Adipocyte (in vitro differentiated cells): ENCODE data around the gene EXOC3L4.

ENCODE experiments used
- DNase-seq: peaks from one replicate; pipeline ENCODE4 v3.0.0-alpha.2; 2015; ENCODE audit warnings: low read depth
- H3K27me3 ChIP-seq: replicated peaks from 2 replicates; pipeline ENCODE4 v1.7.0; 2013; ENCODE audit warnings: mild to moderate bottlenecking, low read length, moderate library complexity; ENCODE audit not compliant: control insufficient read depth, insufficient read depth
- H3K36me3 ChIP-seq: 2 replicates; pipeline ENCODE4 v1.7.0; 2013; ENCODE audit warnings: low read length, mild to moderate bottlenecking, moderate library complexity; ENCODE audit not compliant: control insufficient read depth, insufficient read depth, severe bottlenecking
- H3K4me1 ChIP-seq: 2 replicates; pipeline ENCODE4 v1.7.0; 2013; ENCODE audit warnings: mild to moderate bottlenecking, low read length, moderate library complexity; ENCODE audit not compliant: control insufficient read depth, insufficient read depth
- H3K4me3 ChIP-seq: 2 replicates; pipeline ENCODE4 v1.7.0; 2013; ENCODE audit warnings: mild to moderate bottlenecking, low read length, moderate library complexity
- H3K9ac ChIP-seq: 2 replicates; pipeline ENCODE4 v1.7.0; 2013; ENCODE audit warnings: mild to moderate bottlenecking, low read length, moderate library complexity
- H3K9me3 ChIP-seq: 2 replicates; pipeline ENCODE4 v1.7.0; 2013; ENCODE audit warnings: mild to moderate bottlenecking, low read length, moderate library complexity; ENCODE audit not compliant: control insufficient read depth

Gene EXOC3L4

DNA sequence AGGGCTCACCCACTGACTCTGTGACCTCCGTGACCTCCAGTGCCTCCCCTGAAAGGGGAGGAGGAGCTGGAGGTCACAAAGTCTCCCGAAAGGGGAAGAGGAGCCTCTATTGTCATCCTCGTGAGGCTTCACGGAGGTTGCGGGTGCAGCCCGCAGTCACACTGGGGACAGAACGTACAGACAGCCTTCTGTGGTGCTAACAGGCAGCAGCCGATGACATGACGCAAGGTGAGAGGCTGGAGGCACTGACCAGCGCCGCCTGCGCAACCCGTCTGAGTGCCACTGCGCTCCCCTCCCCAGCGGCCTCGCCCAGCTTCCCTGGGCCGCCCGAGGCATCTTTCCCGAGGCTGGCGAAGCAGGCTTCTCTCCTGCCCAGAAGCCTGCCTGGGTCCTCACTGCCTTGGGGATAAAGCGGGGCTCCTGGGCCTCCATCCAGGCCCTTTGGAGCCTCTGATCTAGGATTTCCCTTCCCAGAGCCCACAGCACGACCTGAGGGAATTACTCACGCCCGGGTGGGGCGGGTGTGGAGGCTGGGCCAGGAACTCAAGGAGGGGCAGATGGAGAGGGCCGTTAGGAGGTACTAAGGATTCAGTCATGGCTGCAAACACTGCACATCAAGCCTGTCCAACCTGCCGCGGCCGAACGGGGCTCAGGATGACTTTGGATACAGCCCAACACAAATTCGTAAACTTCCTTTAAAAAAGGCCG lies 22.8 kb upstream of the EXOC3L4 start:
- Histone ChIP-seq H3K9me3 (no peaks in the 10 kb centered on the region), H3K4me3 (no peak overlapping the region), H3K27me3 (no peaks in the 10 kb centered on the region), H3K36me3 (no peaks in the 10 kb centered on the region), H3K4me1 (peaks cover 53% of the 10 kb centered on the region), H3K9ac (peak overlapping the region; percentile 63)
- DNase-seq, result no peak

DNA sequence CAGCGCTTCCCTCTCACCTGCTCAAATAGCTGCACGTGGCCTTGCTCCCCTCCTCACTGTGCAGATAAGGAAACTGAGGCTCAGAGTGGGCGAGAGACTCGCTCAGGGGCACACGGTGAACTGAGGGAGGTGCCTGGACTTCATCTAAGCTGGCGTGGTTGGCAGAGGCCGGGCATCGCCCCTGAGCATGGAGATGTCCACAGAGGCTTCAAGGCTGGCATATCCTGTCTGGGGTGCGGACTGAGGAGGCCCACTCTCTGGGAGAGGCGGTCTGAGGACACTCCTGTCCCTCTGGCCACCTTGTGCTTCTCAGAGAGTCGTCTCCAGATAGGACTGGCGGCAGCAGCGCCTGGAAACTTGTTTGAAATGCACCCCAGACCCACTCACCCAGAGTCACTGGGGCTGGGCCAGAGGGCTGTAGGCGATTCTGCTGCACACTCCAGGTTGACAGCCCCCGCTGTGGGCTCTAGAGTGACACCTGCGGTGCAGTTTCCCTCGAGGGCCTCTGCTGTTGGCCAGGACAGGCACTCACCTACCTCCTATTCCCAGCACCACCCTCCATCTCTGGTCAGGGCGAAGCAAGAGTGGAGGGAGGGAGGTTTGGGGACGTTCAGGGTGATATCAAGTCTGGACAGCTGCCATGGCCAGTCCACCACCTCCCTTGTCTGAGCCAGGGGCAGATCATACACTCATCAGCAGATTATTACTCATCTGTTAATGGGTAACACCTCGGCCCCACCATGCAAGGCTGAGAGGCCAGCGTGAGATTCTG lies 21.7 kb upstream of the EXOC3L4 start:
- Histone ChIP-seq H3K27me3 (no peaks in the 10 kb centered on the region), H3K9ac (no peak overlapping the region), H3K4me3 (no peak overlapping the region), H3K4me1 (peaks cover 47% of the 10 kb centered on the region), H3K36me3 (no peaks in the 10 kb centered on the region), H3K9me3 (no peaks in the 10 kb centered on the region)
- DNase-seq, result no peak

DNA sequence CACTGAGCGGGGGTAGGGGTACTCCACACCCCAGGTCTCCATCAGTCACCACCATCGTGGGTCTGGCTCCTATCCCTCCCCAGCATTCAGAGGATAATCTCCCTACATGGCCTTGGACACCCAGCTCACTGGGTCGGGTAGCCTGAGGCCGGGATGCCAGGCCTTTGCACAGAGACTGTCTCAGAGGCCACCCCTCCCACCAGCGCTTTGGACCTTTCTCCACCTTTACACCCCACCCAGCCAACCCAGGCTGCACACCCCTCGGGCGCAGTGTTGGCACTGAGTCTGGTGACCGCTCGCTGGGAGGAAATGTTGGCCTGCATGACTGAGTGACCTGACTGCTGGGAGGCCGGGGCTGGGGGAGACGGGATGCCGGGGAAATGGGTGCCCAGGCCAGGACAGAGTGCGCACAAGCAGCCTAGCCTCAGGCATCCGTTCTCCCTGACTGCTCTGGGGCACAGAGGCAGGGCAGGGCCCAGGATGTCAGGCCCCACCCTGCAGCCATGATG lies 21.1 kb upstream of the EXOC3L4 start:
- H3K4me1 ChIP-seq, result peaks cover 40% of the 10 kb centered on the region
- no peaks in the 10 kb centered on the region for H3K36me3 ChIP-seq
- no peak for DNase-seq
- H3K9me3 ChIP-seq, result no peaks in the 10 kb centered on the region
- H3K9ac ChIP-seq, result peak overlapping the region; percentile 84
- H3K4me3 ChIP-seq, result no peak overlapping the region
- H3K27me3 ChIP-seq, result no peaks in the 10 kb centered on the region

DNA sequence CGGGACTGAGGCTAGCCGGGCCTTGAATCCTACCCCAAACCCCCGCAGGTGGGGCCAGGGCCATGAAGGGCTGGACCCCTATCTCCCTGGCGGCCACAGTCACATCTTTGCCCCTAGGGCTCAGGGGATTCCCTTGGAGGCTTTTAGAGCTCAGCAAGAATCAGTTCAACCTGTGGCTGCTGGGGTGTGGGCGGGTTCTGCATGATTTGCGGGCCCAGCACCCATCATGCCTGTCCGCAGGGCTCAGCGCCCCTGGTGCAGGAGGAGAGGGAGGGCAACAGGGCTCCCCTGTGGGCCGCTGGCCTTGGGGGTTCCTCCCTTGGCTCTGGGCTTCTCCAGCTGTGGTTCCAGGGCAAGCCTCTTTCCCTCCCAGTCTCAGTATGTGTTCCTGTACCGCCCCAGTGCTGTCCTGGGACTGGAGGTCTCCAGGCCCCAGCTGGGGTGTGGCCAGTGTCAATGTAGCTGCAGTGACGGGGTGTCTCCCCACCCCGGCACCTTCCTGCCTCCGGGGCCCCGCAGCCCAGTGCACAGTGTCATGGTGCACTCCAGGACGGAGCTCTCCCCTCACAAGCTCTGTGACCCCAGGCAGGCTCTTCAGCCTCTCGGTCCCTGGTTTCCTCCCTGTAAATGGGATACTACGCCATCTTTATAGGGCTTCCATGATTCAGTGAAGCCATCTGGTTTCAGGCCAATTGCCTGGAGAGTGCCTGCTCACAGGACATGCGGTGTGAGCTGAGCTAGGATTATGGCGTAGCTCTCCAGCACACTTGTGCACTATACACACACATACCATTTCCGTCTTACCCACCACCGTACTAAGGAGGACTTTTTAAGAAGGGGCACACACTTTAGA lies 20.4 kb upstream of the EXOC3L4 start:
- peaks cover 38% of the 10 kb centered on the region for H3K4me1 ChIP-seq
- peaks cover 4% of the 10 kb centered on the region for H3K27me3 ChIP-seq
- no peaks in the 10 kb centered on the region for H3K36me3 ChIP-seq
- DNase-seq, result no peak
- H3K9me3 ChIP-seq, result no peaks in the 10 kb centered on the region
- H3K4me3 ChIP-seq, result no peak overlapping the region
- H3K9ac ChIP-seq, result peak overlapping the region; percentile 84

DNA sequence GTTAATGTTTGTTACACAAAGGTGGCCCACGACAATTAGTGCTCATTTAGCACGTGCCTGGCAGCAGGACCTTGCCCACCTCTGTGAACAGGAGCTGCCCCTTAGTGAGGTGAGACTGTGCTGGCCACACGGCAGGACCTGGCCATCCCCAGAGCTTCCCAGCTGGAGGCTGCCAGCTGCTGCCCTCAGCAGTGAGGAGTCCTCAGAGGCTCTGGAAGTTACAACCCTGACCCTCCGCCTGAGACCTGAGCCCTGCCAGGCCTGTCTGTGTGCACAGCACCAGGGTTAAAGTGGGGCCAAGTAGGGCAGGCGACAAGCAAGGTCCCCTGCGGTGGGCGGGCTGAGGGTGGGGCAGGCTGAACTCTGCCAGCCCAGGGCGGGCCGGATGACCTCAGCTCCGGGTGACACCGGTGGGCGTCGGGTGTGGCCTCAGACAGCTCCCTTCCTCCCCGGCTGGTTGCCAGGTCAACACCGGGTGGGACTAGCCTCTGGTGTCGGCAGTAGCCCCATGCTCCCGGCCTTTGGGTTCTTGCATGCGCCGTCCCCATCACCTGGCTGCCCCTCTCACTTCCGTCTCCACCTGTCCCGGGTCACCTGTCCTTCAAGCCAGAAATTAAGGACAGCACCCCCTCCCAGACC lies 19.7 kb upstream of the EXOC3L4 start:
- Histone ChIP-seq H3K27me3 (peaks cover 4% of the 10 kb centered on the region), H3K4me3 (peak overlapping the region; percentile 74), H3K36me3 (no peaks in the 10 kb centered on the region), H3K9ac (peak overlapping the region; percentile 84), H3K9me3 (no peaks in the 10 kb centered on the region), H3K4me1 (peaks cover 38% of the 10 kb centered on the region)
- DNase-seq, result no peak

DNA sequence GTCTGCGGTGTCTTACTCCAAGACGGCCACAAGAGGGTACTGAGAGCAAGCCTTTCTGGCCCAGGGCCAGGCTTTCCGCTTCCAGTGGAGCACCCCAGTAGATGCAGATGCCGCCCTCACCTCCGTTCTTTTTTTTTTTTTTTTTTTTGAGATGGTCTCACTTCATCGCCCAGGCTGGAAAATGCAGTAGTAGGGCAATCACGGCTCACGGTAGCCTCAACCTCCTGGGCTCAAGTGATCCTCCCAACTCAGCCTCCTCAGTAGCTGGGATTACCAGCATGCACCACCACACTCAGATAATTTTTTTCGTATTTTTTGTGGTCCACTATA lies 16.1 kb upstream of the EXOC3L4 start:
- H3K4me1 ChIP-seq, result peaks cover 19% of the 10 kb centered on the region
- peak; percentile 91 for DNase-seq
- H3K27me3 ChIP-seq, result peaks cover 6% of the 10 kb centered on the region
- no peak overlapping the region for H3K4me3 ChIP-seq
- H3K9ac ChIP-seq, result no peak overlapping the region
- H3K36me3 ChIP-seq, result no peaks in the 10 kb centered on the region
- H3K9me3 ChIP-seq, result no peaks in the 10 kb centered on the region

DNA sequence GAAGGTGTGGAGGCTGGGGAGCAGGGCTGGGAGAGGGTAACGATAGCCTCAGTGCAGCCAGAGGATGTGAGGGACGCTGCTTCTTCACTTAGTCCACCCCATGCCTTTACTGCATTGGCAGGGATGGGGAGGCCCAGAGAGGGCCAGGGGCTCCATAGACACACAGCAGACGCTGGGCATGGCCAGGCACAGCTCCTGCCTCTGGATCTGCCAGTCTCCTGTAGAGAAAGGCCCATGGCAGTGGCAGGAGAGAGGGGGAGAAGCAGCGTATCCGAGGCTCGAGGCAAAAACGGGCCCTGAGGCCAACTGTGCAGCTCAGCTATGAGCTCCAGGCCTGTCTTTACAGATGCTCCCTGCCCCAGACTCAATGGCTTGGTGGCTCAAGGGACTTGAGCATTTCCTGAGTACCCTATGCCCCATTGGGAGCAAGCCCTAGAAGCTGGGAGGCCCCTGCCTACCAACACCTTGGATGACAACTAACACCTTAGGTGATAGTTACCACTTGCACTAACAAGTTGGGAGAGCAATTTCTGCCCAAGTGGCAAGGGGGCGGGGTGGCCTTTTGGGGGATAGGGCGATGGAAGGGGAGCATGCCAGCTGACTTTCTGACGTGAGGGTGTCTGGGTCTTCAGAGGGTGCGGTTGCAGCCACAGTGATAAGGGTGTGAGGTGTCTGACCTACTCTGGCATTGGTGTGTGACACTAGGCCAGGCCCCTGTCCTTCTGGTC lies 15.5 kb upstream of the EXOC3L4 start:
- peaks cover 13% of the 10 kb centered on the region for H3K4me1 ChIP-seq
- H3K27me3 ChIP-seq, result peaks cover 6% of the 10 kb centered on the region
- DNase-seq, result no peak
- H3K4me3 ChIP-seq, result no peak overlapping the region
- no peaks in the 10 kb centered on the region for H3K36me3 ChIP-seq
- H3K9ac ChIP-seq, result no peak overlapping the region
- no peaks in the 10 kb centered on the region for H3K9me3 ChIP-seq

DNA sequence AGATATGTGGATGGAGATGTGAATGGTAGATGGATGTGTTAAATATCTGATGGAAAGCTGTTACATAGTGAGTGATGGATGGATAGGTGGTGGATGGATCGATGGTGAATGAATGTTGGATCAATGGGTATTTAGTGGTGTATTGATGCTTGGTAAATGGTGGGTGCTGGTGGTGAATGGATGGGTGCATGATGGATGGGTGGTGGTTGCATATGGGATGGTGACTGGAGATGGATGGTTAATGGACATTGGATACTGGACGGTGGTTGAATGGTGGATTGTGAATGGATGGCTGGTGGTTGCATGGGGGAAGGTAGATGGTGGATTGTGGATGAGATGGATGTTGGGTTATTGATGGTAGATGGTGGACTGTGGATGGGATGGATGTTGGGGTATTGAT lies 12.6 kb upstream of the EXOC3L4 start:
- H3K9ac ChIP-seq, result no peak overlapping the region
- H3K4me1 ChIP-seq, result peaks cover 7% of the 10 kb centered on the region
- no peaks in the 10 kb centered on the region for H3K9me3 ChIP-seq
- no peak overlapping the region for H3K4me3 ChIP-seq
- peaks cover 17% of the 10 kb centered on the region for H3K27me3 ChIP-seq
- H3K36me3 ChIP-seq, result no peaks in the 10 kb centered on the region
- no peak for DNase-seq

DNA sequence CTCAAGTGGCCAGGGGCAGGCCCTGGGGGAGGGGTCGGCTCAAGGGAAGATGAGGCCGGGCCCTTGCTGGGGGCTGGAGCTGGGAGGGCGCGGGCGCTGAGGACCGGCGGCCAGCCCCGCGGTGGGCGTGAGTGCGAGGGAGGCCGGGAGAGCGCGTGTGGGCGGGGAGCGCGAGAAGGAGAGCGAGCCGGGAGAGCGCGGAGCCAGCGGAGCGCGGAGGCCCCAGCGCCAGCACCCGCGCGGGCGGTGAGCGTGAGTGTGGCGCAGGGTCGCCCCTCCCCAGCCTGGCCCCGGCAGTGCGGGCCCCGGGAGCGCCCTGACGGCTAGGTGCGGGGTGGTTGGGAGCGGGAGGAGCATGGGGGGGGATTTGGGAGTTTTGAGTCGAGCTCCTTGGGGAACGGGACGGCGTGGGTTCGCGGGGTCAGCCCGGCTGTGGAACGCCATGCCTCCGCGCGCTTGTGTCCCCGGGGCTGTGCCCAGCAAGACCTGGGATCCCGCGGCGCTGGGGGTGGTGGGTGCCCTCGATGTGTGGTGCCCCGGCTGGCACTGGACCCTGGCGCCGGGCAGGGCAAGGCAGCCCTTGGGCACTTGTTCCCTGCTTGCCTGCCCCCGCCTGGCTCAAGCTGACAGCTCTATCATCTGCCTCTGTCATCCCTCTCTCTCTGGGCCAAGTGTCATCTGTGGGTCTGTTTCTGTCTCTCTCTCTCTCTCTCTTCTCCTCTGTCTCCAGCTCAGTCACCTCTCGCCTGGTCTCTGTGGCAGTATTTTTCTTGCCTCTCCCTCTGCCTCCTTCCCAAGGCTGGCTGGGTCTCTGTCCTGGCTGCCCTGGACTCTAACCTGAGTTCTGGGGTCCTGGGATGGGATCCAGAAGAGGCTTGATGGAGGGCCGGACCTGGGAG lies 10.3 kb upstream of the EXOC3L4 start, which contains the start of gene LBHD2:
Gene LBHD2 (plus strand): TSS at position 190 of the 899 bp plus-strand sequence. CDS start 1,803 bp downstream, outside the sequence.
- no peak within 1 kb of the TSS for H3K9ac ChIP-seq
- peaks cover 7% of the 10 kb centered on the region for H3K4me1 ChIP-seq
- peak within 1 kb of the TSS; percentile 41 for H3K4me3 ChIP-seq
- no peak for DNase-seq
- peaks cover 14% of the 10 kb centered on the region for H3K27me3 ChIP-seq
- H3K9me3 ChIP-seq, result no peaks in the 10 kb centered on the region
- H3K36me3 ChIP-seq, result no peaks in the 10 kb centered on the region
